Gastroesophageal sphincter (tissue), 4 donors: Measurements from ENCODE around the gene ERCC6L2. TPM values are rescaled to one million over a fixed set of nuclear protein-coding genes. Genes with fewer than 3 reads are reported as not detected.
A peak's percentile ranks its signal among the peaks of the same experiment; 100 is the strongest.

Source experiments
- ATAC-seq: fragments of 150-250 bp; one replicate; pipeline ENCODE4 v1.9.1; 2016; ENCODE audit warnings: mild to moderate bottlenecking, moderate library complexity
- H3K27ac ChIP-seq, 4 donors: fragments of 200-600 bp; sonication (generic) in 3 of 4; 1 replicate in 3 of 4; 2 replicates in 1 of 4; pipeline ENCODE4 v1.5.1; 2016 to 2019
- H3K27me3 ChIP-seq: fragments of 200-600 bp; sonication (generic); one replicate; pipeline ENCODE4 v1.5.1; 2019
- H3K36me3 ChIP-seq, 2 donors: fragments of 200-600 bp; sonication (generic); one replicate each; pipeline ENCODE4 v1.5.1; 2019; ENCODE audit warnings: control low read depth in 1 of 2
- H3K4me1 ChIP-seq, 3 donors: fragments of 200-600 bp; sonication (generic); 1 replicate in 2 of 3; 2 replicates in 1 of 3; pipeline ENCODE4 v1.5.1; 2016 to 2019; ENCODE audit warnings: control low read depth in 2 of 3
- H3K4me3 ChIP-seq, 2 donors: fragments of 200-600 bp; sonication (generic); one replicate each; pipeline ENCODE4 v1.5.1; 2019; ENCODE audit warnings: mild to moderate bottlenecking in 1 of 2, moderate library complexity in 1 of 2
- H3K9me3 ChIP-seq, 3 donors: fragments of 200-600 bp; sonication (generic); one replicate each; pipeline ENCODE4 v1.5.1; 2017 to 2019; ENCODE audit warnings: control low read depth in 2 of 3
- EP300 ChIP-seq: sonication (generic); formaldehyde crosslinking; IDR thresholded peaks from one replicate; pipeline ENCODE4 v1.6.1; 2017; ENCODE audit warnings: antibody characterized with exemption, mild to moderate bottlenecking
- POLR2A ChIP-seq, 2 donors: fragments of 450-650 bp; IDR thresholded peaks; one replicate each; pipeline ENCODE4 v1.6.1; 2017; ENCODE audit warnings: antibody characterized with exemption in 2 of 2, mild to moderate bottlenecking in 2 of 2, moderate library complexity in 1 of 2
- POLR2AphosphoS5 ChIP-seq: sonication (generic); formaldehyde crosslinking; IDR thresholded peaks from one replicate; pipeline ENCODE4 v1.6.1; 2017; ENCODE audit warnings: antibody characterized with exemption
- WGBS, 2 donors: methylation state at CpG; one replicate each; pipeline ENCODE4 v1.1.5; 2018; ENCODE audit warnings: low coverage in 1 of 2; 5-methylcytosine and 5-hydroxymethylcytosine counted together
- total RNA-seq, 4 donors: library from RNA; depleted of rRNA; stranded (reverse); fragments of >200 nt; gene quantifications; one replicate each; pipeline ENCODE4 v1.1.0, GENCODE V29; 2016
- TF ChIP-seq, protein P1 (sequence below), 4 experiments: fragments of 200-600 bp in 2 of 4; fragments of 450-650 bp in 2 of 4; sonication (generic) in 1 of 4; IDR thresholded peaks; one replicate each; pipeline ENCODE4 v1.5.1; 2017 to 2019; ENCODE audit warnings: antibody characterized with exemption in 4 of 4, mild to moderate bottlenecking in 2 of 4, moderate library complexity in 2 of 4

The ERCC6L2 gene
- total RNA-seq, 4 donors from 2014 or later: 70.0 to 137 (median 113) TPM

DNA sequence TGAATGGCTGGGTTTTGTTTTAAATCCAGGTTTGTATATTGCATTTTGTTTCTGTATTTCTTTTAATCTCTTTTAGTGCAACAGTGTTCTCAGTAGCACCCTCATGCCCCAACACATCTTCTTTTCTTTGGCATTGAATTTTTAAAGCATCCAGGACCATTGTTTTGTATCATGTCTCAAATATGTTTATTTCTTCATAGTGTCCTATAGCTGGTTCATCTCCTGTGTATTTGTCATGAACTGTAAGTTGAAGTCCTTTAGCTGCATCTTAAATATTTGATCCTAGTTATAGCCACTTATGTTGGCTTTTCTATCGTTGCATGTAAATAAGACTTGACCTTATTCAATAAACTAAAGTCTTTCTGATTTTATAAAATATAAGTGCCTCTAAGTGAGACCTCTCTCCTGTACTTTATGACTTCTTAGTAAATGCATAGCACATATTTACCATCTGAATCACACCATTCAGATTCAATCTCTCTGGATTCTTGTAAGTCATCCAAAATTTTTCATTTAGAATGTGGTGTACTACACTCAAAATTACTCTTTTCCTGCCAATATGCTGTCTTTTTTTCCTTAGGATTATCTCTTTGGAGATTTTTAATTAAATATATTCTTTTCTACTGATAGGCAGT lies 21.0 kb upstream of the ERCC6L2 start:
- Histone ChIP-seq H3K4me3 (no peak overlapping the region), H3K36me3 (peaks cover 0 to 6% of the 10 kb centered on the region in 2 donors), H3K9me3 (no peaks in the 10 kb centered on the region), H3K4me1 (no peaks in the 10 kb centered on the region), H3K27me3 (no peaks in the 10 kb centered on the region), H3K27ac (no peak overlapping the region)
- TF ChIP-seq POLR2AphosphoS5 (no peak), POLR2A (IDR thresholded peaks at IDR 0.05) (no peak), EP300 (no peak)
- TF ChIP-seq, protein P1, sequence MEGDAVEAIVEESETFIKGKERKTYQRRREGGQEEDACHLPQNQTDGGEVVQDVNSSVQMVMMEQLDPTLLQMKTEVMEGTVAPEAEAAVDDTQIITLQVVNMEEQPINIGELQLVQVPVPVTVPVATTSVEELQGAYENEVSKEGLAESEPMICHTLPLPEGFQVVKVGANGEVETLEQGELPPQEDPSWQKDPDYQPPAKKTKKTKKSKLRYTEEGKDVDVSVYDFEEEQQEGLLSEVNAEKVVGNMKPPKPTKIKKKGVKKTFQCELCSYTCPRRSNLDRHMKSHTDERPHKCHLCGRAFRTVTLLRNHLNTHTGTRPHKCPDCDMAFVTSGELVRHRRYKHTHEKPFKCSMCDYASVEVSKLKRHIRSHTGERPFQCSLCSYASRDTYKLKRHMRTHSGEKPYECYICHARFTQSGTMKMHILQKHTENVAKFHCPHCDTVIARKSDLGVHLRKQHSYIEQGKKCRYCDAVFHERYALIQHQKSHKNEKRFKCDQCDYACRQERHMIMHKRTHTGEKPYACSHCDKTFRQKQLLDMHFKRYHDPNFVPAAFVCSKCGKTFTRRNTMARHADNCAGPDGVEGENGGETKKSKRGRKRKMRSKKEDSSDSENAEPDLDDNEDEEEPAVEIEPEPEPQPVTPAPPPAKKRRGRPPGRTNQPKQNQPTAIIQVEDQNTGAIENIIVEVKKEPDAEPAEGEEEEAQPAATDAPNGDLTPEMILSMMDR (IDR thresholded peaks at IDR 0.05): no peak
- ATAC-seq: no peak
- 36 to 48% methylated on average over 1 of the region's 1 CpG for WGBS, 2 donors

- no peak for ATAC-seq
- no peaks in the 10 kb centered on the region for H3K4me1 ChIP-seq
- H3K27me3 ChIP-seq: no peaks in the 10 kb centered on the region
- H3K27ac ChIP-seq: no peak overlapping the region
- TF ChIP-seq, protein P1 (IDR thresholded peaks at IDR 0.05): no peak
- TF ChIP-seq EP300 (no peak), POLR2AphosphoS5 (no peak), POLR2A (IDR thresholded peaks at IDR 0.05) (no peak)
- H3K4me3 ChIP-seq: no peak overlapping the region
- H3K9me3 ChIP-seq: no peaks in the 10 kb centered on the region
- no peaks in the 10 kb centered on the region for H3K36me3 ChIP-seq
These were observed 19.5 kb upstream of the ERCC6L2 start for GRCh38 chr9:95855961-95856360.

GRCh38 chr9:95857124-95857523 lies 18.4 kb upstream of the ERCC6L2 start:
- Histone ChIP-seq H3K27ac (no peak overlapping the region), H3K4me3 (no peak overlapping the region), H3K36me3 (no peaks in the 10 kb centered on the region), H3K27me3 (no peaks in the 10 kb centered on the region), H3K9me3 (no peaks in the 10 kb centered on the region), H3K4me1 (no peaks in the 10 kb centered on the region)
- WGBS, 2 donors: 17 to 35% methylated on average over 1 to 2 of the region's 2 CpGs
- peak; percentile 49 for TF ChIP-seq POLR2AphosphoS5
- TF ChIP-seq EP300: no peak
- ATAC-seq: no peak

DNA sequence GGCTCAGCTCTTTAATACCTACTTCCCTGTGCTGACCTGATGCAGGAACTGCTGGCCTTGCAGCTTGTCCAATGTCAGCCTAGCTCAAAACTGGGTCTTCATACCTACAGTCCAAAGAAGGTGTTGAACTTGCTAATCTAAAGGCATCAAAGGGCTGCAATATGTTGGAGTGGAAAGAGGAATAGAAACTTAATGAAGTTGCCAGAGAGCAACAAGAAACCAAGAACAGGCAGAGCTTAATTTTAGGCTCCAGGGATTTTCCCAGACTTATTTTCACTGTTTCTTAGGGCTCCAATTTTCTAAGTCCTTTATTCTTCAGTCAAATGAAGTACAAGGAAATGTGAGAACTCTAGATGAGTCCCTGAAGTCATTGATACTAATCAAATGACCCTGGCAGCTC lies 17.6 kb upstream of the ERCC6L2 start:
- H3K4me3 ChIP-seq: no peak overlapping the region
- H3K27me3 ChIP-seq: no peaks in the 10 kb centered on the region
- H3K9me3 ChIP-seq: no peaks in the 10 kb centered on the region
- no peak overlapping the region for H3K27ac ChIP-seq
- H3K4me1 ChIP-seq: no peaks in the 10 kb centered on the region
- no peaks in the 10 kb centered on the region for H3K36me3 ChIP-seq
- no peak for ATAC-seq
- TF ChIP-seq POLR2A (IDR thresholded peaks at IDR 0.05) (no peak), POLR2AphosphoS5 (no peak), EP300 (no peak)
- TF ChIP-seq, protein P1 (IDR thresholded peaks at IDR 0.05): no peak

- Histone ChIP-seq H3K4me1 (no peaks in the 10 kb centered on the region), H3K4me3 (no peak overlapping the region), H3K9me3 (no peaks in the 10 kb centered on the region), H3K27ac (no peak overlapping the region), H3K36me3 (no peaks in the 10 kb centered on the region), H3K27me3 (no peaks in the 10 kb centered on the region)
- TF ChIP-seq EP300 (no peak), POLR2A (IDR thresholded peaks at IDR 0.05) (no peak), POLR2AphosphoS5 (no peak)
- TF ChIP-seq, protein P1 (IDR thresholded peaks at IDR 0.05): no peak
- ATAC-seq: no peak
These were observed 13.1 kb upstream of the ERCC6L2 start for GRCh38 chr9:95862343-95862742.
